Measurements from ENCODE around the gene FOXA1.
A peak's percentile ranks its signal among the peaks of the same experiment; 100 is the strongest.

FOXA1 gene

DNA sequence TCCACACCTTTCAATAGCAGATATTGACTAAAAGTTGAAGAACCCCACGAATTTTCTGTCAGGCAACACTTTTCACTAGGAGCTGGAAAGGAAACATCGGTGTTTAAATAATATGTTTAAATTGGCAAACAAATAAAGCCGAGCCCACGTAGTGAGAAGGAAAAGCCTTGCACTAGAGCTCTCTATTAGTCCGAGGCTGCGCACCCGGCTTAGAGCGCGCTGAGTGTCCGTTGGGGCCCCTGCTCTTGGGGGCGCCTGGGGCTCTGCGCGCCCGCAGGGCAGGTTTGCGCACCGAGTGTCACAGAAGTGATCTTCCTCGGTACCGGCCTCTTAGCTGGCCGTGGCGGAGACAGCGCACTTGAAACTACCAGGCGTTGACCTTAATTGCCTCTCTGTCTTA is 6.8 kb upstream of the FOXA1 start:
- DNase-seq, result no peak

DNA sequence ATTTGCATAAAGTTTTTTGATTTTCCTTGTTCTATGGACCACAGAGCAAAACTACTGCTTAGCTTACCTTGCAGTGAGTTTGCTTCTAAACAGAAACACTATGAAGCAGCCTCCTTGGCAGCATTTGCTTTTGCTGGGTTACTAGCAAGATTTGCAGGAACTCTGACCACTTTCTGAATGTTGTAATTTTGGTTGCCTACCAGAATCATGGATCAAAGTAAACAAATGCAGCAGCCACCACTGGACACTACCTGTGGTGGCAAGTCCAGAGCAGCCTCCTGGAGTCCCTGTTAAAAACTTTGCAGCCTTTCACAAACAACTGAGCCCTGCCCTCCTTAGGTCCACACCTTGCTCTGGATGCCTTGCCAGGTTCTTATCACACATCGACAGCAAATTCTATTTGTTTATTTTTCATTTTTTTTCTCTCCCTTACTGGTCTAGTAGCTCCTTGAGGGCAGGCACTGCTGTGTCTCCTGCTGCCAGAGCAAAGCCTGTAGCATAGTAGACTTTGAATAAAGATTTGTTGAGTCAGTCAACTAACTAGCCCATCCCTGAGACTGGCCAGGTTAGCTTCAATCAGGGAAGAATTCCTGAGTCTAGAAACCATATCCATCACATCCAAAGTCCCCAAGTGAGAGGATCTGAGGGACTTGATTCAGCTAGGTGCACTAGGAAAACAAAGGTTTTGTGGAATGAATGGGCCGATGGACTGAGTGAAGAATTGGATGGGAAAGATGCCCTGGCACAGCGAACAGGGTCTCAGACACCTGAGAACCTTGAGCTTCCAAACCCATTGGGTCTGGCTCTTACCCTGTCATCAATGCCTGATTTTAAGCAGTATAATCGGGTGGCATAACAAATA is 6.1 kb upstream of the FOXA1 start:
- no peak for DNase-seq

DNA sequence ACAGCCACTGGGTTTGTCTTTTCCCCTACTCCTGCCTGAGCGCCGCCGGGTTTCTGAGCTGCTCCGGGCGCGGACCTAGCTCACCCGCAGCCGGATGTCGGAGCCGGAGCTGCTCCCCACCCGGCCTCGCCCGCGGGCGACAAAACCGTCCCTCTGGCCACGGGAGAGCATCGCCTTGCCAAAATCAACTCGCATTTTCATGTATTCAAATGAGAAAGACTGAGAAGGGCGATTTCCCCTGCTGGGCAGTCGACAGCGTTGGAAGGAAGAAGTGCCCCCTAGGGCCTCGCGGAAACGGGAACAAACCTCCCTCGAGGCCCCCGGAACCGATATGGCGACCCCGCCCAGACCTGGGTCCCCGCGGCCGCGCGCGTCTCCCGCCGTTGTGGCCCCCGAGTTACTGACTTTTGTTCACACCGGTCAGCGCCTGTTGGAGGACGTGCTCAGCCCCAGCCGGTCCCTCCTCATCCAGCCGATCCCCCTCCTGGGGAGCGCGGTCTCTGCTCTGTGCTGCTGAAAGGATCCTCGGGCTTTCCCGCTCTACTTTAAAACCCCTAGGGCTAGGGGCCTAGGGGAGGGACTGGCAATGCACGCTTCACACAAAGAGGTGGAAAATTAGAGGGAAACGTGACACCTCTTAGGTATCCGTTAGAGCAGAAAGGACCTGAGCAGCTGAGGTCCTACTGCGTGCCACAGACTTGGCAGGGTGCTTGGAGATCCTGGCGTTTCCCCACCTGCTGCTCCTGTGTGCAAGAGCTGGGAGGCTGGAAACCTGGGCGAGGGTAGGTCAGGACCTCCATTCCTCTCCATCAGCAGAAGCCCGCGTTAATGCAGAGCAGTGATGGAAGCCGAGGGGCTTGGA is 4.7 kb upstream of the FOXA1 start:
- no peak for DNase-seq

DNA sequence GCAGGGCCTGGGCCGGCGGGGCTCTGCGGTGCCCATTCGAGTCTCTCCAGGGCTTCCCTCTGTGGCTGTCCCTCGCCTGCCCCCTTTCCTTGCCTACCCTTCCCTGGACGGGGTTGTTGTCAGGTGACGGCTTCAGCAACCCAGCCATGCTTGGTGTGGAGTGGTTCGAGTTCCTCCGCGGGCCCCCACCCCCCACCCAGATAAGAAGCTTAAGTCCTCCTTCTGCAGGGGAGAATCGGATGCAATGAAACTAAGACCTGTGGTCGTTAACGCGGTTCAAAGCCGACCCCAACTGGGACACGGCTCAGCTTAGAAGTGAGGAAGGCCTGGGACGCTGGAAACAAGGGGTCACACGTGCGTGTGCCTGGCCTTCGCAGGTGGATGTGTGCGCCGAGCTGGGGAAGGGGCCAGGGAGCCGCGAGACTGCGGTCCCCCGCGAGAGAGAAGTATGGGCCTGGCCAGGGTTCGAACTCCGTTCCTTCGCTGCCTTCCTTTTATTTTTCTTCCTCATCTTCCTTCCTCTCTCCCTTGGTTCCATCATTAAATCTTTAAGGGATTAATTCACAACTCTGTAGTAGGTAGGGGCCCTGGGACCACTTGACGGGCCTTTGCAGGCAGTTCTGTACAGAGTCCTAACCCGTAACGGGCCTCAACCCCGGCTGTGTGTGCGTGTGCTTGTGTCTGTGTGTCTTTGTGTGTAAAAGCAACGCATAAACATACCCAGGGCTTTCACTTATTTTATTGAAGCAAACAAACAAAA is 3.9 kb upstream of the FOXA1 start:
- DNase-seq, result no peak

DNA sequence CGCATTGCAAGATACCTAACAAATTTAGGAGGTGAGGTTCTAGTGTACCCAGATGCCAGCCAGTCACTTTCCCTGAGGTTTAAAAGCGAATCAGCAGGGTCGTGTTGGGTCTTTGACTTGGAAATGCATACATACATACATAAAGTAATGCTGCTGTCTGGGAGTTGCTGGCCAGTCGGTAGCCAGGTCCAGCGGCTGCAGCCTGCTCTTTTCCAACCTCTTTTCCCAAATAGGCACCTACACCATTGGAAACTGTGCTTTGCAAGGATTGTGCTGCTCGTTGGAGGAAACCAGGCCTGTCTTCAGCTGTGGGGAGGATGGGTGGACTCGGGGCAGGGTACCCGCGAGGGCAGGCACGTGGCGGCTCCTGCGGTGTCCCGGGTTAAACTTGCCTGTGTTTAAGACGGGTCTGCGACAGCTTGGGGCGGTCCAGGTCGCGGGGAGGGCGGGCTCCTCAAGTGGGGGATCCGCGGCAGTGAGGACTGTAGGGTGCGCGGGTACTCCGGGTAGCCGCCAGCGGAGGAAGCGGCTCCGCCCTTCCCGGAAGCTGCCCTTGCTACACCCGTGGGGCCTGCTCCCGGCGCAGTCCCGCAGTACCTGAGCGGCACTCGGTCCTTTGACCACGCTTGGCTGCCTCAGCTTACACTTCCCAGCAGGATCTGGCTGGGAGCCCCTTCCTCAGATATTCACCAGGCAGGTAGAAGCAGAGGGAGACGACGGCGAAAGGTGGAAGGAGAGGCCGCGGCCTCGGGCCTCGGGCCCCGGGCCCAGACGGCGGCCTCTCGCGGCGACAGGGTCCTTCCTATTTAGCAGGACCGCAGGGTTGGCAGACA is 3.1 kb upstream of the FOXA1 start:
- DNase-seq, result no peak

DNA sequence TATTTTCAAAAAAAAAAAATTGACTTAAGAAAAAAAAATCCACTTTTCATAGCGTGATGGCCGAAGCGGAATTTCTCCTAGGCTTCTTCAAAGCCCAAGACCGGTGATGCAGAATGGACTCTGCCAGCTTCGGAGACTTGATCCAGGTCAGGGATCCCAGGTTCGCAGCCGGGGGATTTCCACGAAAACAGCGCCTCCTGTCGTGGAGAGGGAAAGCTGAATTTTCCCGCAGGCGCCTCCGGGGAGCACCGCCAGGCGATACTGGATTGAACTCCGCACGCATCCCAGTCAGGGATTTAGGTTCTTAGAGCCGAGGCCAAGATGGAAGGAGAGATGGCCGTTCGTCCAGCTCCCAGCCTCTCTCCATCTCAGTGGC is 2.5 kb upstream of the FOXA1 start:
- no peak for DNase-seq

DNA sequence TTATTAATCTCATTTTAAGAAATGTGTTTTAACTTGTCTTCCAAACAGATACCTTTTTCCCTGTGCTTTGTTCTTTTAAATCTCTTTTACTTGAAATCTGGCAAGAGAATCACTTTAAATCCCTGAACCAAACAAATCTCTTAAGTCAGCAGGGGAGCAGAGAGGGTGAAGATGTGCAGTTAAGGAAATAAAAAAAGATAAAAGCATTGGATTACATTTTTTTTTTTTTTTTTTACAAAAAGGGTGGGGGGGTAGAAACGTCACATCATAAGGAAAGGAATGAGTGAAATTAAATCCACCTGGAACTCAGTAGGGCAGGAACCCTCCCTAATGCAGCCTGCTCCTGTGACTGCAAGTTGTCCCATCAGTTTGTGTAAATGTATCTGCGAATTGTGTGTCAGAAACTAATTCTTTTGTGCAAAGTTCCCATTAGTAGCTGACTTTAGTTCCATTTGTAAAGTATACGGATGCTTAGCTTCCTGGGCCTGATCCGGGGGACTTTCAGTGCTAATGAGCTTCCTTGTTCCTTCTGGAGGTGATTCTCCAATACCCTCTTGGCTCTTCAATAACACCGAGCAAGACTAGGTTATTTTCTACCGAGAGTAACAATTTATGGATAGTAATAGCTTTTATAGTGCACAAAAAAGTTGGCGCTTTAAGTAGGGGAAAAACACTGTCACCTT is 1.9 kb upstream of the FOXA1 start:
- no peak for DNase-seq

DNA sequence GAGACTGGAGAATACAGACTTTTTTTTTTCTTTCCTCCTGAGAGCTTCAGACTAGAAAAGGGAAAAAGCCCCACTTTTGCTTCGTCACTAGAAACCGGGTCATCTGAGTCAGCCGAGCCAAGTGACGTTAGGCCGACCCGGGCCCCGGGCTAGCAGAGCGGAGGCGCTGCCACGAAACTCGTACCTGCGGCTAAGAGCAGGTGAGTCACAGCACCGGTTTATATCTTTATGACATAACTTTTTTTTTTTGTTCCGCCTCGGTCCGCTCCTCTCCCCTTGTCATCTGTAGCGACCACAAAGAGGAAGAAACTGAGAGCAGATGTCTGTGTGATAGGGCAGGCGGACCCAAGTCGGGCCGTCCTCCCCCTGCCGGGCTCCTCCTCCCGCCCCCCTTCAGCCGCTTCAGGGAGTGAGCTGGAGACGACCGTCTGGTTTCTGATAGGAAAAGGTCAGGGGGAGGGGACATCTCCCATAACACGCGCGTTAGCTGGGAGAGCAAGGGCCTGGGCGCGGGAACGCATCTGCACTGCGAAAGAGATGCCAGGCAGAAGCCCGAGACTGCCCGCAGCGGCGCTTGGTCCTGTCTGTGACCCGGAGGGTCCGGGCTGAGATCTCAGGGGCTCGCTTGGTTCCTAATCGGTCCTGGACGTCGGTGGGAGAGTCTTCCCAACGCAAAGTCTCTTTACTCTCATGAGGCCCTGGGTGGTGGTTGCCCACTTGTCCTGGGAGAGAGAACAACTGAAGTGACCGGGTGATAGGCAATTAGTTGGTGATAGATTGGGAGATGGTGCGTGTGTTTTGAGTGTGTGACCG is 966 bp upstream of the FOXA1 start:
- DNase-seq, result peak; percentile 73 to 79

DNA sequence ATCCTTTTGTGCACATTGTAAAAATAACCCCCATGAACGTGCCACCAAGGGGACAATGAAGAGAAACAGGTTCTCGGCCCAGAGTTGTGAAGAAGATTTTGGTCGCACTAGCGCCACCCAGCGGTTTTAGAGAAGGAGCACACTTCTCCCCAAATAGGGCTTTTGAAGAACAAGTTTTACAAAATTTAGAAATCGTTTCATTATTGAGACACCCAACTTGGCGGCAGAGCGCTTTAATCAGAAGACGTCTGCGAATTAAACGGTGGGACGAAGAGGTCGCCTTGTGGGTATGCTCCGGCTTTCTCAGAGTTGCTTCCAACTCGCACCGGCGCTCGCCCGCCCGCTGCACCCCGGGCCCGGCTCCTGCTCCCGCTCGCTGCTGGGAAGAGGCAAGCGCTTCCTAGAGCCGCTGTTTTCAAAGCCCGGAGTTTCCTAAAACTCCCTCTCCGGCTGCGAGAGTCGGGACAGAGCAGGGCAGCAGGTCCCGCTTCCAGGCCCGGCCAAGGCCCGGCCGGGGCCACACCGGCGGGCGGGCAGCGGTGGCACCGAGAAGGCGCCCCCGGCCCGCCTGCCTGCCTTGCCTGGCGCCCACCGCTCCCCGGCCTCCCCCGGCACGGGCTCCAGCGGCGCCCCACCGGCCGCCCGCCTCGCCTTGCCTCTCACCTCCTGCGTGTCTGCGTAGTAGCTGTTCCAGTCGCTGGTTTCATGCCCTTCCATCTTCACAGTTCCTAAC is 645 bp downstream of the FOXA1 start:
- peak; percentile 33 to 47 for DNase-seq

DNA sequence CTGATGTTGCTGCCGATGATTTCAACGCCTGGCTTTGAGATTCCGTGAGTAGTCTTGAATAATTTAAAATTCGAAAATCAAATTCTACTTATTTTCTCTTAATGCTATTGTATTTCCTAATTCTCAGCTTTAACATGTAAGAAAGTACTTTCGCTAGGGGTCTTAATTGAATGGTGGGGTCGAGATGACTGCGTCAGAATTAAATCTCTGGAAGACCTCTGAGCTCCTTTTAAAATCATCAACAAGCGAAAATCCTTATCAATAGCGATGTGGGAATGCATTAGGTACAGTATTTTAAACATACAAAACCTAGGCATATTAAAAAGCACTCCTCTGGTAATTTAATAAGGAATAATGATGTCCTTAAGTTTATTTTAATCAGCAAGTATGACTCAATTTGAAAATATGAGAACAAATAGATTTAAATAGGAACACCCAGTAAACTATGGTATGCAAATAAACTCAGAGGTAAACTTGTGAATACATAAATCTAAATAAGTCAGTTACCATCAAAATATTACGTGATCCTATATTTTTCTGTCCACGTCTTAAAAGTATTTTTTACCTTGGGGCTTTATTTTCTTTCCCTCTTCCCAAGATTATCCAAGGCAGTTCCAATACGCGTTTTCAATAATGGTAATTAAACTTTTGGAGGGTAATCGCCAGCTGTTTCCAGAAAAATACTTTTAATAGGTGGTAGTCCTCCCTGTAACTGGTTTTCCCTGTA is 1.4 kb downstream of the FOXA1 start:
- DNase-seq, result no peak

DNA sequence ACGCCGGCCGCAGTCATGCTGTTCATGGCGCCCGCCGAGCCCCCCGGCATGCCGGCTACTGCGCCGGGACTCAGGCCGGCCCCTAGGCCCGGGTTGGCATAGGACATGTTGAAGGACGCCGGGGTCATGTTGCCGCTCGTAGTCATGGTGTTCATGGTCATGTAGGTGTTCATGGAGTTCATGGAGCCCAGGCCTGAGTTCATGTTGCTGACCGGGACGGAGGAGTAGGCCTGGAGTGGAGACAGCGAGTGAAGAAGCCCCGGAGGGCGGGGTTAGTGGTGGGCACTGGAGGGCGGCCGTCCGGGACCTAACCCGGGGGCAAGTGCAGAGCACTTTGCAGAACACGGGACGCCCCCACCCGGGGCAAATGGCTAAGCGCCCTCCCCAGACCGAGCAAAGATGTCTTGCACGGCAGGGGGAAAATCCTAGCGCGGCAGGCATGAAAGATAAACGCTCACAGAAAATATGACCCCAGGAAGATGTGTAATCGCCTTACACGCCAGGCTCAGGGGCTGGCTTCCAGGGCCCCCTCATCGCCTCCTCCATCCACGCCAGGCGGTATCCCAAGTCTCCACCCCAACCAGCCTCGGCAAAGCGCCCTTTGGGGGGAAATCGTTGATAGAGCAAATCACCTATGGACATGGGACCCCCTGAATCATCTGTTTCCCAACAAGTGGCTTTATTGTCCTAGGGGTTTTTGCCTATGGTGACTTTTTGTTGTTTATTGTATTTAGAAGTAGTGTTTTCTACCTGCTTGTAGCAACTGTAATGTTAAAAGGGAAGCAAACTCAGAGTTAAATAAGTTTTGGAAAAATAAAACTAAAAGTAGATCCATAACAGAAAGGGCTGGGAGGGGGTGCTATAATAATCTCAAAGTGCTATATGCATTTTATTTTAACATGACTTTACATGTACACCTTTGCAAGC is 2.3 kb downstream of the FOXA1 start:
- DNase-seq, result no peak

DNA sequence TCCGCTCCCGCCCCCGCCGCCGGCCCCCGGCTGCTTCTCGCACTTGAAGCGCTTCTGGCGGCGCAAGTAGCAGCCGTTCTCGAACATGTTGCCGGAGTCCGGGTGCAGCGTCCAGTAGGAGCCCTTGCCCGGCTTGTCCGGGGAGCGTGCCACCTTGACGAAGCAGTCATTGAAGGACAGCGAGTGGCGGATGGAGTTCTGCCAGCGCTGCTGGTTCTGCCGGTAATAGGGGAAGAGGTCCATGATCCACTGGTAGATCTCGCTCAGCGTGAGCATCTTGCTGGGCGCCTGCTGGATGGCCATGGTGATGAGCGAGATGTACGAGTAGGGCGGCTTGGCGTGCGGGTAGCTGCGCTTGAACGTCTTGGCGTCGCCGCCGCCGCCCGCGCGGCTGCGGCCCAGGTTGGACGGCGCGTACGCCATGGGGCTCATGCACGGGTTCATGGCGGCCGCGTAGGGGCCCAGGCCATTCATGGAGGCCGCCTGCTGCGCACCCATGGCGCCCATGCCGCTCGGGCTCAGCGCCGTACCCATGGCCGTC is 3.0 kb downstream of the FOXA1 start:
- DNase-seq, result no peak

DNA sequence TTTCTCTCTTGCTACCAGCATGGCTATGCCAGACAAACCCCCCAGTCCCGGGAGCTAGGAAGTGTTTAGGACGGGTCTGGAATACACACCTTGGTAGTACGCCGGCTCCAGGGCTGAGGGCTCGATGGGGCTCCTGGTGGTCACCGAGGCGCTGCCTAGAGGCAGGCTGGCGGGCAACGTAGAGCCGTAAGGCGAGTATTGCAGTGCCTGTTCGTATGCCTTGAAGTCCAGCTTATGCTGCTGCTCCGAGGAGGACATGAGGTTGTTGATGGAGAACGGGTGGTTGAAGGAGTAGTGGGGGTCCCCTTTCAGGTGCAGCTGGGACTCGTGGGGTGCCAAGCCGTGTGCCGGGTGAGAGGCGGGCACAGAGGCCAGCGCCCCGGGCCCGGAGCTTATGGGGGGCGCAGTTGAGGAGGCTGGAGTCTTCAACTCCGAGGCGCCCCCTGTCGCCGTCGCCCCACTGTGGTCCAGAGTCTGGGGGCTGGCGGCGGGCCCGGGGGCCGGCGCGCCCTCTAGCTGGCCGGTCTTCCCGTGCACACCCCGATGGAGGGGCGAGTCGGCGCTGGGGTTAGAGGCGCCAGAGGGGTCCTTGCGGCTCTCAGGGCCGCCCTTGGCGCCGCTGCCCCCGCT is 3.6 kb downstream of the FOXA1 start:
- DNase-seq, result no peak

DNA sequence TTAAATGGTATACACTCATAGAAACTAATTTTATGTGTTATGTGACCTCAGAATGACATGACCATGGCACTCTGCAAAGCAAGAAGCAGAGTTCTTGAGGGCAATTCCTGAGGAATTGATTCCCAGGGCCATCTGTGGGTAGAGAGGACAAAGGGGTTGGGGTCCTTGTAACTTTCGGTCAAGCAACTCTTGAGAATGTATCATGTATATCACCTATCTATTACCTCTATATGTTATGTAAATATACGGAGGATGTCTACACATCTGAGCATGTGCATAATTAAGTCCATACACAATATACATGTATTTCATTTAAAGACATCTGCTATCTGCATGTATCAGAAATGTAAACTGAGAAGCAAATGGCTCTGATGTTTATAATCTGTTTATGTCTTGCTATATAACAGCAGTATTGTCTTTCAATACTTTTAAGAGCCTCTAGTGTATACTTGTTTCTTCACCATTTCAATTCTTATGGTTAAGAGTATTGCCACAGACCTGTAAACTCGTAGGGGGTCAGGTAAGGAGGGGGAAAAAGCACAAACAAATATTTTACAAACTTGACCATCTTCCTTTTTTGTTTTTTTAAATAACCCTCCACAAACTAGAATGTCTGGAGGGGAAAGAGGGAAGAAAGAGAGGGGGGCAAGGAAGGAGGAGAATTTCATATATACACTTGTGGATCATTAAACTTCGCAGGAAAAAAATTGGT is 4.5 kb downstream of the FOXA1 start:
- no peak for DNase-seq

DNA sequence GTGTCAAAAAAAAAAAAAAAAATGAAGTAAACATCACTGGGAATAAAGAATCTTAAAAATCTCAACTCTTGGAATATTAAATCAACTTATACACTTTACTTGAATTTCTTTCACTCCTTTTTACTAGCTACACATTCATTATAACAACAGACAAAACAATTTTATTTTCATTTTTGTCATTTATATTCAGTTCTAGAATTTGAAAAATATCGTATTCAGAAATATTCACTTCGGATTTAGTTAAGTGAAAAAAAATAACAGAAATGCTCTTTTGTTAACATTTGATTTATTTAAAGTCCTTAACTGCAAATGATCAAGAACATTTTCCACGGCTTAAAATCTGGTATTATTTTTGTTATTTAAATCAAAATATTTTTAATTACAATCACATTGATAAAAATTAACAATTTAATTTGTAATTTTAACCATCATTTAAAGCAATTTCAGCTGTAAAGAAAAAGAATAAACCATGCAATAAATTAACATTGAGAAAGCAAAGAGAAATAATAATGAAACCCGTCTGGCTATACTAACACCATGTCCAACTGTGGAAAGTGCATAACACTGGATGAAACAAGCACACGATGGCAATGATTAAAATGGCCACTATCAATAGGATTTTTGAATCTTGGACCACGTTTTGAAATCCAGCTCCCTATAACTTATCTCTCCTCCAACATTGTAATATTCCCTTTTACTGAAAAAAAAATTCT is 5.2 kb downstream of the FOXA1 start:
- DNase-seq, result no peak
